ENCODE results near the gene METTL9.

The METTL9 gene

GRCh38 chr16:21574372-21574771 lies 25.0 kb upstream of the METTL9 start:
- TF ChIP-seq POLR2AphosphoS5 (IDR thresholded peaks at IDR 0.05; ENCODE audit: low read depth, low read length): no peak
- TF ChIP-seq SIN3A (IDR thresholded peaks at IDR 0.05; ENCODE audit: borderline replicate concordance, insufficient read depth, low read length): no peak
- TF ChIP-seq TAF1 (IDR thresholded peaks at IDR 0.05; ENCODE audit: borderline replicate concordance, insufficient read depth, low read length): no peak
- TF ChIP-seq, protein P1, sequence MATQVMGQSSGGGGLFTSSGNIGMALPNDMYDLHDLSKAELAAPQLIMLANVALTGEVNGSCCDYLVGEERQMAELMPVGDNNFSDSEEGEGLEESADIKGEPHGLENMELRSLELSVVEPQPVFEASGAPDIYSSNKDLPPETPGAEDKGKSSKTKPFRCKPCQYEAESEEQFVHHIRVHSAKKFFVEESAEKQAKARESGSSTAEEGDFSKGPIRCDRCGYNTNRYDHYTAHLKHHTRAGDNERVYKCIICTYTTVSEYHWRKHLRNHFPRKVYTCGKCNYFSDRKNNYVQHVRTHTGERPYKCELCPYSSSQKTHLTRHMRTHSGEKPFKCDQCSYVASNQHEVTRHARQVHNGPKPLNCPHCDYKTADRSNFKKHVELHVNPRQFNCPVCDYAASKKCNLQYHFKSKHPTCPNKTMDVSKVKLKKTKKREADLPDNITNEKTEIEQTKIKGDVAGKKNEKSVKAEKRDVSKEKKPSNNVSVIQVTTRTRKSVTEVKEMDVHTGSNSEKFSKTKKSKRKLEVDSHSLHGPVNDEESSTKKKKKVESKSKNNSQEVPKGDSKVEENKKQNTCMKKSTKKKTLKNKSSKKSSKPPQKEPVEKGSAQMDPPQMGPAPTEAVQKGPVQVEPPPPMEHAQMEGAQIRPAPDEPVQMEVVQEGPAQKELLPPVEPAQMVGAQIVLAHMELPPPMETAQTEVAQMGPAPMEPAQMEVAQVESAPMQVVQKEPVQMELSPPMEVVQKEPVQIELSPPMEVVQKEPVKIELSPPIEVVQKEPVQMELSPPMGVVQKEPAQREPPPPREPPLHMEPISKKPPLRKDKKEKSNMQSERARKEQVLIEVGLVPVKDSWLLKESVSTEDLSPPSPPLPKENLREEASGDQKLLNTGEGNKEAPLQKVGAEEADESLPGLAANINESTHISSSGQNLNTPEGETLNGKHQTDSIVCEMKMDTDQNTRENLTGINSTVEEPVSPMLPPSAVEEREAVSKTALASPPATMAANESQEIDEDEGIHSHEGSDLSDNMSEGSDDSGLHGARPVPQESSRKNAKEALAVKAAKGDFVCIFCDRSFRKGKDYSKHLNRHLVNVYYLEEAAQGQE (IDR thresholded peaks at IDR 0.05; ENCODE audit: insufficient read depth in 1 of 2, low read depth in 2 of 2, low read length in 2 of 2): no peak
- no peak for TF ChIP-seq FOXP2 (optimal IDR thresholded peaks at IDR 0.05; ENCODE audit: borderline replicate concordance, extremely low read depth, extremely low read length, insufficient read depth)

- TF ChIP-seq POLR2AphosphoS5 (IDR thresholded peaks at IDR 0.05; ENCODE audit: low read depth, low read length) (no peak), TAF1 (IDR thresholded peaks at IDR 0.05; ENCODE audit: borderline replicate concordance, insufficient read depth, low read length) (no peak), SIN3A (IDR thresholded peaks at IDR 0.05; ENCODE audit: borderline replicate concordance, insufficient read depth, low read length) (no peak), FOXP2 (optimal IDR thresholded peaks at IDR 0.05; ENCODE audit: borderline replicate concordance, extremely low read depth, extremely low read length, insufficient read depth) (no peak)
- TF ChIP-seq, protein P1 (IDR thresholded peaks at IDR 0.05; ENCODE audit: insufficient read depth in 1 of 2, low read depth in 2 of 2, low read length in 2 of 2): no peak
Measured at GRCh38 chr16:21580807-21581206, 18.6 kb upstream of the METTL9 start.

- TF ChIP-seq SIN3A (IDR thresholded peaks at IDR 0.05; ENCODE audit: borderline replicate concordance, insufficient read depth, low read length): no peak
Measured at GRCh38 chr16:21584817-21585216, 14.6 kb upstream of the METTL9 start.

GRCh38 chr16:21589551-21589950 lies 9.8 kb upstream of the METTL9 start:
- TF ChIP-seq TAF1 (IDR thresholded peaks at IDR 0.05; ENCODE audit: borderline replicate concordance, insufficient read depth, low read length): no peak
- TF ChIP-seq FOXP2 (optimal IDR thresholded peaks at IDR 0.05; ENCODE audit: borderline replicate concordance, extremely low read depth, extremely low read length, insufficient read depth): no peak
- TF ChIP-seq POLR2AphosphoS5 (IDR thresholded peaks at IDR 0.05; ENCODE audit: low read depth, low read length): no peak
- TF ChIP-seq SIN3A (IDR thresholded peaks at IDR 0.05; ENCODE audit: borderline replicate concordance, insufficient read depth, low read length): no peak
- TF ChIP-seq, protein P1 (IDR thresholded peaks at IDR 0.05; ENCODE audit: insufficient read depth in 1 of 2, low read depth in 2 of 2, low read length in 2 of 2): no peak

GRCh38 chr16:21590287-21590686 lies 9.1 kb upstream of the METTL9 start:
- TF ChIP-seq POLR2AphosphoS5 (IDR thresholded peaks at IDR 0.05; ENCODE audit: low read depth, low read length): no peak
- no peak for TF ChIP-seq FOXP2 (optimal IDR thresholded peaks at IDR 0.05; ENCODE audit: borderline replicate concordance, extremely low read depth, extremely low read length, insufficient read depth)
- TF ChIP-seq, protein P1 (IDR thresholded peaks at IDR 0.05; ENCODE audit: insufficient read depth in 1 of 2, low read depth in 2 of 2, low read length in 2 of 2): no peak
- no peak for TF ChIP-seq SIN3A (IDR thresholded peaks at IDR 0.05; ENCODE audit: borderline replicate concordance, insufficient read depth, low read length)
- no peak for TF ChIP-seq TAF1 (IDR thresholded peaks at IDR 0.05; ENCODE audit: borderline replicate concordance, insufficient read depth, low read length)

All from PFSK-1 (cell line).